SK-N-SH treated with all-trans-retinoic acid at 6 μM for 48 hours (cell line): Measurements from ENCODE around the gene AVEN.

ENCODE experiments used
- BACH2 ChIP-seq: fragments of 250-450 bp; sonication (Bioruptor Pico); IDR thresholded peaks from 2 replicates; pipeline ENCODE4 v1.9.0; 2021; ENCODE audit warnings: mild to moderate bottlenecking, borderline replicate concordance
- RARB ChIP-seq: fragments of 250-450 bp; sonication (Bioruptor Pico); IDR thresholded peaks from 2 replicates; pipeline ENCODE4 v1.8.0; 2021; ENCODE audit warnings: mild to moderate bottlenecking, moderate library complexity
- SNAI2 ChIP-seq: fragments of 250-450 bp; sonication (Bioruptor Pico); IDR thresholded peaks from 2 replicates; pipeline ENCODE4 v1.5.0; 2020; ENCODE audit warnings: mild to moderate bottlenecking, moderate library complexity
- ZFP3 ChIP-seq: fragments of 250-450 bp; sonication (Bioruptor Pico); IDR thresholded peaks from 2 replicates; pipeline ENCODE4 v1.5.0; 2020; ENCODE audit warnings: mild to moderate bottlenecking, moderate library complexity
- TF ChIP-seq, protein P1 (sequence below): fragments of 250-450 bp; sonication (Bioruptor Pico); IDR thresholded peaks from 2 replicates; pipeline ENCODE4 v1.8.0; 2020; ENCODE audit warnings: mild to moderate bottlenecking, moderate library complexity, borderline replicate concordance
- TF ChIP-seq, protein P2 (sequence below): fragments of 250-450 bp; sonication (Bioruptor Pico); IDR thresholded peaks from 2 replicates; pipeline ENCODE4 v1.5.0; 2020; ENCODE audit warnings: mild to moderate bottlenecking, moderate library complexity

DNA sequence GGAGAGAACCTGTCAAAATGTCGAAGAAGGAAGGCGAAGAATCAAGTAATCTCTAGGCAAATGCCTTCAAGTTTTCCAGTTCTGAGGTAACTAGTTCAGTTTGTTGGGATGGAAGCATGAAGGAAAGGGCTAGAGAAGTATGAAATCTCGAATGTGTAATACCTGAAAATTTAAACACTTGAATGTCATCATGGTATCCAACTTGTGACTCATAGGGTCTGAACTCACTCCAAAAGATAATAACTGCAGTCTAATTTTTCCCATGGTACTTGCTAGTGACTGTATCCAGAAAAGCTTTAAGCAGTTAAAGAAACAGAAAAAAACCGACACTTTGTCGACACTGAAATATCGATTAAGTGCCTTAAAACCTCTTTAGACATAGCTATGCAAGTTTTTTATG, 173.6 kb downstream of the AVEN start:
- TF ChIP-seq, protein P1, sequence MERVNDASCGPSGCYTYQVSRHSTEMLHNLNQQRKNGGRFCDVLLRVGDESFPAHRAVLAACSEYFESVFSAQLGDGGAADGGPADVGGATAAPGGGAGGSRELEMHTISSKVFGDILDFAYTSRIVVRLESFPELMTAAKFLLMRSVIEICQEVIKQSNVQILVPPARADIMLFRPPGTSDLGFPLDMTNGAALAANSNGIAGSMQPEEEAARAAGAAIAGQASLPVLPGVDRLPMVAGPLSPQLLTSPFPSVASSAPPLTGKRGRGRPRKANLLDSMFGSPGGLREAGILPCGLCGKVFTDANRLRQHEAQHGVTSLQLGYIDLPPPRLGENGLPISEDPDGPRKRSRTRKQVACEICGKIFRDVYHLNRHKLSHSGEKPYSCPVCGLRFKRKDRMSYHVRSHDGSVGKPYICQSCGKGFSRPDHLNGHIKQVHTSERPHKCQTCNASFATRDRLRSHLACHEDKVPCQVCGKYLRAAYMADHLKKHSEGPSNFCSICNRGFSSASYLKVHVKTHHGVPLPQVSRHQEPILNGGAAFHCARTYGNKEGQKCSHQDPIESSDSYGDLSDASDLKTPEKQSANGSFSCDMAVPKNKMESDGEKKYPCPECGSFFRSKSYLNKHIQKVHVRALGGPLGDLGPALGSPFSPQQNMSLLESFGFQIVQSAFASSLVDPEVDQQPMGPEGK (CRISPR knock-in tag), result no peak
- TF ChIP-seq, protein P2, sequence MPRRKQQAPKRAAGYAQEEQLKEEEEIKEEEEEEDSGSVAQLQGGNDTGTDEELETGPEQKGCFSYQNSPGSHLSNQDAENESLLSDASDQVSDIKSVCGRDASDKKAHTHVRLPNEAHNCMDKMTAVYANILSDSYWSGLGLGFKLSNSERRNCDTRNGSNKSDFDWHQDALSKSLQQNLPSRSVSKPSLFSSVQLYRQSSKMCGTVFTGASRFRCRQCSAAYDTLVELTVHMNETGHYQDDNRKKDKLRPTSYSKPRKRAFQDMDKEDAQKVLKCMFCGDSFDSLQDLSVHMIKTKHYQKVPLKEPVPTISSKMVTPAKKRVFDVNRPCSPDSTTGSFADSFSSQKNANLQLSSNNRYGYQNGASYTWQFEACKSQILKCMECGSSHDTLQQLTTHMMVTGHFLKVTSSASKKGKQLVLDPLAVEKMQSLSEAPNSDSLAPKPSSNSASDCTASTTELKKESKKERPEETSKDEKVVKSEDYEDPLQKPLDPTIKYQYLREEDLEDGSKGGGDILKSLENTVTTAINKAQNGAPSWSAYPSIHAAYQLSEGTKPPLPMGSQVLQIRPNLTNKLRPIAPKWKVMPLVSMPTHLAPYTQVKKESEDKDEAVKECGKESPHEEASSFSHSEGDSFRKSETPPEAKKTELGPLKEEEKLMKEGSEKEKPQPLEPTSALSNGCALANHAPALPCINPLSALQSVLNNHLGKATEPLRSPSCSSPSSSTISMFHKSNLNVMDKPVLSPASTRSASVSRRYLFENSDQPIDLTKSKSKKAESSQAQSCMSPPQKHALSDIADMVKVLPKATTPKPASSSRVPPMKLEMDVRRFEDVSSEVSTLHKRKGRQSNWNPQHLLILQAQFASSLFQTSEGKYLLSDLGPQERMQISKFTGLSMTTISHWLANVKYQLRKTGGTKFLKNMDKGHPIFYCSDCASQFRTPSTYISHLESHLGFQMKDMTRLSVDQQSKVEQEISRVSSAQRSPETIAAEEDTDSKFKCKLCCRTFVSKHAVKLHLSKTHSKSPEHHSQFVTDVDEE, result no peak
- TF ChIP-seq BACH2 (CRISPR knock-in tag) (no peak), SNAI2 (CRISPR knock-in tag) (no peak), ZFP3 (no peak), RARB (CRISPR knock-in tag) (no peak)
